Measurements from ENCODE around the gene NUP35. TPM values are rescaled to one million over a fixed set of nuclear protein-coding genes. Genes with fewer than 3 reads are reported as not detected.

The NUP35 gene
- total RNA-seq, 1 experiment from 2014 or later, result 33.4 TPM

DNA sequence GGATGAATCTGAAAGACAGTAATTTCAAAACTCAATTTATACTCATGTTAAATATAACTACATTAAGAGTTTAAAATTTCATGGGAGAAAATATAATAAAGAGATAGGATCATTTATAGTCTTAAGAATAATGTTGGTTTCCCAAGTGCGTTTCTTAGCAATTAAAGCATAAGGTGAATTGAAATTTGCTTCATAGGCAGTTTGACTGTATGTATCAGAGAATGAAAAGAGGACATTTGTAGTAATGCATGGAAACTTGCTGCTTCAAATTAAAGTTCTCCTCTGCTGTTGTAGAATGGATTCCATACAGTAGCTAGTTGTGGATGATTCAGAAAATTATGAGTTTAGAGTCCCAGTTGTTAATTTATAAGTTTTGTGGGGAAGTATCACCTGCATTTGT, 68.1 kb downstream of the NUP35 start:
- H4K20me1 ChIP-seq (ENCODE audit: insufficient read depth), result no peaks in the 10 kb centered on the region
- no peak overlapping the region for H3K9ac ChIP-seq (ENCODE audit: low read length)
- POLR2A ChIA-PET, result no interaction called here
- no peak overlapping the region for H3K4me3 ChIP-seq (replicated peaks in 1 of 2; ENCODE audit: low read depth in 1 of 2, low read length in 2 of 2)
- peaks cover 2 to 5% of the 10 kb centered on the region in 2 experiments; a peak in 1 of 4 replicates for H3K36me3 ChIP-seq (ENCODE audit: control insufficient read depth in 1 of 2, insufficient read depth in 2 of 2, low read length in 2 of 2)
- RAD21 ChIA-PET (ENCODE audit: low non-redundant PET in 1 of 2, low total read pairs in 2 of 2, uncharacterized antibody in 2 of 2, unreplicated experiment in 2 of 2), result no interaction called here
- no TSS peak for BruUV-seq (replicated peaks)
- no peaks in the 10 kb centered on the region for H3K9me2 ChIP-seq (ENCODE audit: insufficient read depth)
- CTCF ChIA-PET, result no interaction called here
- DNase-seq (ENCODE audit: low read depth, low spot score) (no peak), ATAC-seq (no peak)
- H3K27ac ChIP-seq (ENCODE audit: low read depth, low read length), result no peak overlapping the region
- H3K4me2 ChIP-seq (ENCODE audit: low read length), result no peak overlapping the region
- no peaks in the 10 kb centered on the region for H3K27me3 ChIP-seq (ENCODE audit: insufficient read depth, low read length)
- H3K79me2 ChIP-seq (ENCODE audit: insufficient read depth, low read length), result no peaks in the 10 kb centered on the region
- H3K4me1 ChIP-seq (ENCODE audit: control insufficient read depth in 1 of 2, insufficient read depth in 2 of 2, low read length in 2 of 2), result no peaks in the 10 kb centered on the region
- no peaks in the 10 kb centered on the region for H3K9me3 ChIP-seq (ENCODE audit: control insufficient read depth in 1 of 2, insufficient read depth in 1 of 2, low read depth in 1 of 2, low read length in 2 of 2)
- no peak overlapping the region for H2AFZ ChIP-seq (ENCODE audit: low read depth, low read length, poor library complexity, severe bottlenecking)
- no peak for TF ChIP-seq EZH2phosphoT487 (IDR thresholded peaks at IDR 0.05; ENCODE audit: borderline replicate concordance)
- no peak for TF ChIP-seq ZNF274 (IDR thresholded peaks at IDR 0.05; ENCODE audit: low read depth, low read length)
- TF ChIP-seq JUND (IDR thresholded peaks at IDR 0.05), result no peak
- TF ChIP-seq RAD21 (IDR thresholded peaks at IDR 0.05; ENCODE audit: low read depth), result no peak
- no peak for TF ChIP-seq FOSL1 (IDR thresholded peaks at IDR 0.05; ENCODE audit: low read depth)
- no peak for TF ChIP-seq ATF3 (IDR thresholded peaks at IDR 0.05)
- no peak for TF ChIP-seq SP1 (IDR thresholded peaks at IDR 0.05; ENCODE audit: low read depth)
- TF ChIP-seq EZH2 (IDR thresholded peaks at IDR 0.05), result no peak
- TF ChIP-seq, protein P1, sequence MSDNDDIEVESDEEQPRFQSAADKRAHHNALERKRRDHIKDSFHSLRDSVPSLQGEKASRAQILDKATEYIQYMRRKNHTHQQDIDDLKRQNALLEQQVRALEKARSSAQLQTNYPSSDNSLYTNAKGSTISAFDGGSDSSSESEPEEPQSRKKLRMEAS (IDR thresholded peaks at IDR 0.05), result no peak
- no peak for TF ChIP-seq YY1 (IDR thresholded peaks at IDR 0.05; ENCODE audit: extremely low read depth, insufficient replicate concordance, low read depth, low read length)
- no peak for TF ChIP-seq CBX3 (IDR thresholded peaks at IDR 0.05; ENCODE audit: low read depth)
- intact Hi-C loops (cut with micrococcal nuclease), result no loop called here

GRCh38 chr2:183193904-183194303, 69.7 kb downstream of the NUP35 start:
- no peaks in the 10 kb centered on the region for H3K9me3 ChIP-seq (ENCODE audit: control insufficient read depth in 1 of 2, insufficient read depth in 1 of 2, low read depth in 1 of 2, low read length in 2 of 2)
- H3K9ac ChIP-seq (ENCODE audit: low read length), result no peak overlapping the region
- intact Hi-C loops (cut with micrococcal nuclease), result no loop called here
- ATAC-seq, result 0 out of 2 replicates have a peak, but pooled peaks have one; percentile 32
- no peak overlapping the region for H2AFZ ChIP-seq (ENCODE audit: low read depth, low read length, poor library complexity, severe bottlenecking)
- ChIA-PET CTCF (no interaction called here), POLR2A (no interaction called here), RAD21 (ENCODE audit: low non-redundant PET in 1 of 2, low total read pairs in 2 of 2, uncharacterized antibody in 2 of 2, unreplicated experiment in 2 of 2) (no interaction called here)
- no TSS peak for BruUV-seq (replicated peaks)
- TF ChIP-seq EZH2 (IDR thresholded peaks at IDR 0.05) (no peak), FOSL1 (IDR thresholded peaks at IDR 0.05; ENCODE audit: low read depth) (no peak), ZFX (IDR thresholded peaks at IDR 0.05) (no peak), ATF3 (IDR thresholded peaks at IDR 0.05) (no peak), SRF (IDR thresholded peaks at IDR 0.05; ENCODE audit: low read depth) (no peak), POLR2A (IDR thresholded peaks at IDR 0.05; ENCODE audit: borderline replicate concordance, extremely low read depth, insufficient read depth, insufficient read length) (no peak), ELF1 (IDR thresholded peaks at IDR 0.05; ENCODE audit: borderline replicate concordance, low read depth) (no peak)
- H3K79me2 ChIP-seq (ENCODE audit: insufficient read depth, low read length), result no peaks in the 10 kb centered on the region
- peaks cover 2 to 10% of the 10 kb centered on the region in 2 experiments; a peak in 2 of 4 replicates for H3K36me3 ChIP-seq (ENCODE audit: control insufficient read depth in 1 of 2, insufficient read depth in 2 of 2, low read length in 2 of 2)
- H3K4me1 ChIP-seq (ENCODE audit: control insufficient read depth in 1 of 2, insufficient read depth in 2 of 2, low read length in 2 of 2), result no peaks in the 10 kb centered on the region
- H3K27ac ChIP-seq (ENCODE audit: low read depth, low read length), result no peak overlapping the region
- no peak for DNase-seq (ENCODE audit: low read depth, low spot score)
- H3K4me2 ChIP-seq (ENCODE audit: low read length), result no peak overlapping the region
- H4K20me1 ChIP-seq (ENCODE audit: insufficient read depth), result no peaks in the 10 kb centered on the region
- H3K9me2 ChIP-seq (ENCODE audit: insufficient read depth), result no peaks in the 10 kb centered on the region
- H3K27me3 ChIP-seq (ENCODE audit: insufficient read depth, low read length), result no peaks in the 10 kb centered on the region
- no peak overlapping the region for H3K4me3 ChIP-seq (replicated peaks in 1 of 2; ENCODE audit: low read depth in 1 of 2, low read length in 2 of 2)
